SK-N-SH (cell line): ENCODE data around the gene MYO1D.

Source experiments
- CTCF ChIP-seq: fragments of 200-600 bp; sonication (generic); IDR thresholded peaks from 2 replicates; pipeline ENCODE4 v1.6.1; 2017; ENCODE audit warnings: antibody characterized with exemption, mild to moderate bottlenecking, moderate library complexity
- IRF3 ChIP-seq: fragments of 150-350 bp; IDR thresholded peaks from 2 replicates; pipeline ENCODE4 v1.6.1; 2016; ENCODE audit warnings: mild to moderate bottlenecking, low read depth, low read length
- MEF2A ChIP-seq: IDR thresholded peaks from 2 replicates; pipeline ENCODE4 v1.4.0; 2012; ENCODE audit warnings: low read depth, borderline replicate concordance
- RFX5 ChIP-seq: IDR thresholded peaks from 2 replicates; pipeline ENCODE4 v1.6.1; 2012; ENCODE audit warnings: mild to moderate bottlenecking, improper control_type of control experiment, low read length
- YY1 ChIP-seq: IDR thresholded peaks from 2 replicates; pipeline ENCODE4 v1.4.0; 2012; ENCODE audit warnings: low read depth, mild to moderate bottlenecking

- TF ChIP-seq MEF2A (no peak), CTCF (no peak), IRF3 (no peak), YY1 (no peak), RFX5 (no peak)
These were observed 36.7 kb downstream of the MYO1D start for GRCh38 chr17:32840241-32840640.
